CD4-positive, CD25-positive, alpha-beta regulatory T cell (primary cell): Measurements from ENCODE around the gene LRRFIP1. TPM values are rescaled to one million over a fixed set of nuclear protein-coding genes. Genes with fewer than 3 reads are reported as not detected.

Experiments
- ATAC-seq, 2 donors: fragments of 150-1000 bp; cut with Tn5 transposase; one replicate each; pipeline ENCODE4 v1.10.0; 2021; ENCODE audit warnings: low read depth in 2 of 2, moderate number of reproducible peaks in 2 of 2, moderate library complexity in 1 of 2
- DNase-seq, 3 donors: peaks; one replicate each; pipeline versions ENCODE4 v3.0.0 to v3.0.0-alpha.2; 2012 to 2022; ENCODE audit warnings: mixed read lengths in 1 of 3
- H3K27ac ChIP-seq: one replicate; pipeline ENCODE4 v1.7.0; 2013; ENCODE audit warnings: mild to moderate bottlenecking, low read length; ENCODE audit not compliant: insufficient read depth, poor library complexity, severe bottlenecking
- H3K27me3 ChIP-seq: one replicate; pipeline ENCODE4 v1.7.0; 2013; ENCODE audit warnings: low read length; ENCODE audit not compliant: control insufficient read depth, insufficient read depth
- H3K36me3 ChIP-seq: one replicate; pipeline ENCODE4 v1.7.0; 2013; ENCODE audit warnings: mild to moderate bottlenecking, low read length, moderate library complexity; ENCODE audit not compliant: control insufficient read depth, insufficient read depth
- H3K4me1 ChIP-seq: 2 replicates; pipeline ENCODE4 v1.7.0; 2013; ENCODE audit warnings: mild to moderate bottlenecking, low read length; ENCODE audit not compliant: insufficient read depth, control insufficient read depth, poor library complexity, severe bottlenecking
- H3K4me3 ChIP-seq: one replicate; pipeline ENCODE4 v1.7.0; 2013; ENCODE audit warnings: low read depth, mild to moderate bottlenecking, low read length, moderate library complexity
- H3K9me3 ChIP-seq, 2 experiments: 1 replicate in 1 of 2; 2 replicates in 1 of 2; pipeline ENCODE4 v1.7.0; 2013; ENCODE audit warnings: low read length in 2 of 2, mild to moderate bottlenecking in 1 of 2, moderate library complexity in 1 of 2; ENCODE audit not compliant: control insufficient read depth in 2 of 2
- H3K27ac Mint-ChIP-seq, 3 donors: one replicate each; pipeline ENCODE4 v1.8.0; 2020 to 2022; ENCODE audit warnings: mild to moderate bottlenecking in 3 of 3, mixed read lengths in 3 of 3, moderate library complexity in 2 of 3
- H3K27me3 Mint-ChIP-seq: one replicate; pipeline ENCODE4 v1.8.0; 2022; ENCODE audit warnings: mild to moderate bottlenecking, mixed read lengths
- H3K36me3 Mint-ChIP-seq: one replicate; pipeline ENCODE4 v1.8.0; 2020; ENCODE audit warnings: mixed read lengths
- H3K4me1 Mint-ChIP-seq, 4 donors: one replicate each; pipeline ENCODE4 v1.8.0; 2020 to 2022; ENCODE audit warnings: mixed read lengths in 4 of 4, mild to moderate bottlenecking in 1 of 4
- H3K4me3 Mint-ChIP-seq, 4 donors: one replicate each; pipeline ENCODE4 v1.8.0; 2020 to 2022; ENCODE audit warnings: mild to moderate bottlenecking in 4 of 4, mixed read lengths in 4 of 4, moderate library complexity in 3 of 4
- H3K9me3 Mint-ChIP-seq, 7 donors: one replicate each; pipeline ENCODE4 v1.8.0; 2020 to 2022; ENCODE audit warnings: mixed read lengths in 7 of 7, mild to moderate bottlenecking in 3 of 7, moderate library complexity in 2 of 7
- polyA plus RNA-seq, 4 donors: library from polyadenylated mRNA; unstranded; fragments of 300-500 nt; fragmentation: Illumina TruSeq; gene quantifications; one replicate each; pipeline ENCODE4 v1.2.3, GENCODE V29; 2021
- total RNA-seq: library from RNA; stranded (reverse); gene quantifications from one replicate; pipeline ENCODE4 v1.2.3, GENCODE V29; 2022

Gene LRRFIP1
- total and polyA plus RNA-seq, 5 donors from 2014 or later, result 69.4 to 183 (median 80.3) TPM

GRCh38 chr2:237696461-237696860 is 69.1 kb downstream of the LRRFIP1 start:
- Histone ChIP-seq H3K9me3 (no peaks in the 10 kb centered on the region), H3K4me3 (peak overlapping the region; percentile 84), H3K27me3 (no peaks in the 10 kb centered on the region), H3K4me1 (peaks cover 85% of the 10 kb centered on the region), H3K27ac (peak overlapping the region; percentile 93), H3K36me3 (peaks cover 4% of the 10 kb centered on the region)
- Mint-ChIP-seq H3K4me3 (peak overlapping the region; percentile 87 to 98 (median 97)), H3K27ac (peak overlapping the region; percentile 87 to 92 (median 91)), H3K27me3 (no peaks in the 10 kb centered on the region), H3K4me1 (peaks cover 35 to 82% (median 69%) of the 10 kb centered on the region in 4 donors), H3K9me3 (peaks cover 0 to 3% (median 0%) of the 10 kb centered on the region in 7 donors), H3K36me3 (no peaks in the 10 kb centered on the region)
- peak in 1 of 2 donors; percentile 3 for ATAC-seq
- peak in 2 of 3 donors; percentile 32 to 38 for DNase-seq

GRCh38 chr2:237697586-237698357 is 70.4 kb downstream of the LRRFIP1 start:
- peak overlapping the region; percentile 93 for H3K27ac ChIP-seq
- peak in 2 of 3 donors; percentile 28 to 48 for DNase-seq
- H3K9me3 ChIP-seq, result no peaks in the 10 kb centered on the region
- H3K27me3 ChIP-seq, result no peaks in the 10 kb centered on the region
- Mint-ChIP-seq H3K4me3 (peak overlapping the region; percentile 87 to 98 (median 97)), H3K4me1 (peaks cover 46 to 96% (median 81%) of the 10 kb centered on the region in 4 donors), H3K36me3 (no peaks in the 10 kb centered on the region), H3K27me3 (no peaks in the 10 kb centered on the region), H3K9me3 (peaks cover 0 to 3% (median 0%) of the 10 kb centered on the region in 7 donors), H3K27ac (peak overlapping the region; percentile 91 to 92 (median 91))
- peak overlapping the region; percentile 84 for H3K4me3 ChIP-seq
- peaks cover 4% of the 10 kb centered on the region for H3K36me3 ChIP-seq
- peak in 1 of 2 donors; percentile 16 for ATAC-seq
- peaks cover 97% of the 10 kb centered on the region for H3K4me1 ChIP-seq

- peak overlapping the region; percentile 93 for H3K27ac ChIP-seq
- peaks cover 99% of the 10 kb centered on the region for H3K4me1 ChIP-seq
- Mint-ChIP-seq H3K4me1 (peaks cover 47 to 98% (median 84%) of the 10 kb centered on the region in 4 donors), H3K4me3 (peak overlapping the region; percentile 87 to 98 (median 97)), H3K27me3 (no peaks in the 10 kb centered on the region), H3K27ac (peak overlapping the region; percentile 91 to 92 (median 91)), H3K36me3 (no peaks in the 10 kb centered on the region), H3K9me3 (no peaks in the 10 kb centered on the region)
- peaks cover 4% of the 10 kb centered on the region for H3K36me3 ChIP-seq
- no peaks in the 10 kb centered on the region for H3K9me3 ChIP-seq
- H3K4me3 ChIP-seq, result peak overlapping the region; percentile 84
- no peaks in the 10 kb centered on the region for H3K27me3 ChIP-seq
- ATAC-seq (no peak), DNase-seq (no peak)
Observed at GRCh38 chr2:237698358-237698694, 70.9 kb downstream of the LRRFIP1 start.

GRCh38 chr2:237699870-237700511 is 72.6 kb downstream of the LRRFIP1 start:
- H3K4me3 Mint-ChIP-seq, result peak overlapping the region; percentile 77 to 94 (median 88)
- peaks cover 99% of the 10 kb centered on the region for H3K4me1 ChIP-seq
- peaks cover 46 to 98% (median 82%) of the 10 kb centered on the region in 4 donors for H3K4me1 Mint-ChIP-seq
- H3K27ac Mint-ChIP-seq, result peak overlapping the region; percentile 74 to 93 (median 92)
- H3K36me3 Mint-ChIP-seq, result peaks cover 5% of the 10 kb centered on the region
- peak overlapping the region; percentile 64 for H3K4me3 ChIP-seq
- DNase-seq (no peak), ATAC-seq (no peak)
- H3K9me3 Mint-ChIP-seq, result peaks cover 0 to 1% (median 0%) of the 10 kb centered on the region in 7 donors
- H3K27me3 ChIP-seq, result no peaks in the 10 kb centered on the region
- peaks cover 4% of the 10 kb centered on the region for H3K36me3 ChIP-seq
- no peaks in the 10 kb centered on the region for H3K9me3 ChIP-seq
- H3K27me3 Mint-ChIP-seq, result no peaks in the 10 kb centered on the region
- peak overlapping the region; percentile 65 for H3K27ac ChIP-seq

- H3K4me1 Mint-ChIP-seq, result peaks cover 40 to 97% (median 80%) of the 10 kb centered on the region in 4 donors
- Histone ChIP-seq H3K4me1 (peaks cover 99% of the 10 kb centered on the region), H3K9me3 (no peaks in the 10 kb centered on the region), H3K27ac (peak overlapping the region; percentile 65), H3K27me3 (no peaks in the 10 kb centered on the region), H3K4me3 (peak overlapping the region; percentile 64), H3K36me3 (peaks cover 4% of the 10 kb centered on the region)
- no peak for ATAC-seq
- H3K4me3 Mint-ChIP-seq, result peak overlapping the region; percentile 77 to 94 (median 88)
- peaks cover 0 to 1% (median 0%) of the 10 kb centered on the region in 7 donors for H3K9me3 Mint-ChIP-seq
- peak; percentile 27 to 59 (median 37) for DNase-seq
- peaks cover 5% of the 10 kb centered on the region for H3K36me3 Mint-ChIP-seq
- no peaks in the 10 kb centered on the region for H3K27me3 Mint-ChIP-seq
- H3K27ac Mint-ChIP-seq, result peak overlapping the region; percentile 89 to 93 (median 92)
Observed at GRCh38 chr2:237700512-237701032, 73.2 kb downstream of the LRRFIP1 start.

GRCh38 chr2:237701033-237701858 is 73.9 kb downstream of the LRRFIP1 start:
- no peaks in the 10 kb centered on the region for H3K27me3 ChIP-seq
- DNase-seq, result no peak
- Mint-ChIP-seq H3K36me3 (peaks cover 5% of the 10 kb centered on the region), H3K4me1 (peaks cover 34 to 97% (median 78%) of the 10 kb centered on the region in 4 donors), H3K4me3 (peak overlapping the region; percentile 77 to 94 (median 88)), H3K27ac (peak overlapping the region; percentile 89 to 93 (median 92)), H3K27me3 (no peaks in the 10 kb centered on the region), H3K9me3 (peaks cover 0 to 1% (median 0%) of the 10 kb centered on the region in 7 donors)
- ATAC-seq, result no peak
- H3K4me3 ChIP-seq, result peak overlapping the region; percentile 64
- H3K36me3 ChIP-seq, result peaks cover 4% of the 10 kb centered on the region
- H3K4me1 ChIP-seq, result peaks cover 99% of the 10 kb centered on the region
- H3K27ac ChIP-seq, result peak overlapping the region; percentile 65
- H3K9me3 ChIP-seq, result no peaks in the 10 kb centered on the region

GRCh38 chr2:237701859-237702390 is 74.5 kb downstream of the LRRFIP1 start:
- H3K4me3 ChIP-seq, result peak overlapping the region; percentile 57
- H3K4me1 ChIP-seq, result peaks cover 98% of the 10 kb centered on the region
- H3K27ac Mint-ChIP-seq, result peak overlapping the region; percentile 92 to 95 (median 93)
- DNase-seq, result no peak
- H3K36me3 Mint-ChIP-seq, result peaks cover 7% of the 10 kb centered on the region
- H3K4me1 Mint-ChIP-seq, result peaks cover 34 to 97% (median 79%) of the 10 kb centered on the region in 4 donors
- no peaks in the 10 kb centered on the region for H3K27me3 ChIP-seq
- no peaks in the 10 kb centered on the region for H3K27me3 Mint-ChIP-seq
- peak overlapping the region; percentile 77 to 94 (median 88) for H3K4me3 Mint-ChIP-seq
- H3K27ac ChIP-seq, result peak overlapping the region; percentile 65
- H3K36me3 ChIP-seq, result peaks cover 4% of the 10 kb centered on the region
- H3K9me3 Mint-ChIP-seq, result peaks cover 0 to 1% (median 0%) of the 10 kb centered on the region in 7 donors
- ATAC-seq, result no peak
- no peaks in the 10 kb centered on the region for H3K9me3 ChIP-seq
